CD4-positive, alpha-beta T cell (primary cell): Measurements from ENCODE around the gene STEAP3. TPM values are rescaled to one million over a fixed set of nuclear protein-coding genes. Genes with fewer than 3 reads are reported as not detected.

ENCODE experiments used
- ATAC-seq: fragments of 200-7000 bp; cut with Tn5 transposase; one replicate; pipeline ENCODE4 v1.10.0; 2022; ENCODE audit warnings: mild to moderate bottlenecking; ENCODE audit not compliant: poor library complexity
- CTCF ChIA-PET: fragments of 350-600 bp; sonication (Branson Sonifier 250); formaldehyde crosslinking; loops from one replicate; lab custom pipeline; 2021; ENCODE audit warnings: antibody characterized with exemption, inconsistent platforms; lab: Charles Lee
- POLR2A ChIA-PET: fragments of 350-600 bp; sonication (Branson Sonifier 250); formaldehyde crosslinking; loops from one replicate; lab custom pipeline; 2021; ENCODE audit warnings: antibody characterized with exemption, inconsistent platforms; lab: Charles Lee
- DNase-seq, 14 experiments: peaks; one replicate each; pipeline ENCODE4 v3.0.0-alpha.2; 2013 to 2020; ENCODE audit warnings: mixed read lengths in 2 of 14
- H3K27ac ChIP-seq, 2 donors: one replicate each; pipeline versions ENCODE4 v1.5.1 to v1.7.0; 2013; ENCODE audit warnings: low read length in 2 of 2, low read depth in 1 of 2, mild to moderate bottlenecking in 1 of 2
- H3K27me3 ChIP-seq, 2 experiments: 1 replicate in 1 of 2; 2 replicates in 1 of 2; pipeline versions ENCODE4 v1.6.1 to v1.7.0; 2013; ENCODE audit warnings: low read length in 2 of 2, control low read depth in 1 of 2, mild to moderate bottlenecking in 1 of 2, moderate library complexity in 1 of 2; ENCODE audit not compliant: insufficient read depth in 2 of 2, control insufficient read depth in 1 of 2
- H3K36me3 ChIP-seq: one replicate; pipeline ENCODE4 v1.6.1; 2013; ENCODE audit warnings: low read length, control low read depth; ENCODE audit not compliant: insufficient read depth
- H3K4me1 ChIP-seq: one replicate; pipeline ENCODE4 v1.6.1; 2013; ENCODE audit warnings: low read length, control low read depth; ENCODE audit not compliant: insufficient read depth
- H3K4me3 ChIP-seq: one replicate; pipeline ENCODE4 v1.5.1; 2013; ENCODE audit warnings: mild to moderate bottlenecking, low read length, moderate library complexity
- H3K9me3 ChIP-seq, 2 experiments: 1 replicate in 1 of 2; 2 replicates in 1 of 2; pipeline versions ENCODE4 v1.6.1 to v1.7.0; 2013; ENCODE audit warnings: low read length in 2 of 2, mild to moderate bottlenecking in 2 of 2, control low read depth in 1 of 2, moderate library complexity in 1 of 2; ENCODE audit not compliant: control insufficient read depth in 1 of 2, insufficient read depth in 1 of 2
- H3K27ac Mint-ChIP-seq: one replicate; pipeline ENCODE4 v1.8.0; 2020; ENCODE audit warnings: mixed read lengths
- H3K27me3 Mint-ChIP-seq: one replicate; pipeline ENCODE4 v1.8.0; 2021; ENCODE audit warnings: mixed read lengths
- H3K36me3 Mint-ChIP-seq: one replicate; pipeline ENCODE4 v1.8.0; 2021; ENCODE audit warnings: low read depth, mixed read lengths
- H3K4me1 Mint-ChIP-seq: one replicate; pipeline ENCODE4 v1.8.0; 2021; ENCODE audit warnings: low read depth, mixed read lengths
- H3K4me3 Mint-ChIP-seq: one replicate; pipeline ENCODE4 v1.8.0; 2020; ENCODE audit warnings: mild to moderate bottlenecking, mixed read lengths
- H3K9me3 Mint-ChIP-seq: one replicate; pipeline ENCODE4 v1.8.0; 2020; ENCODE audit warnings: mixed read lengths
- CTCF ChIP-seq: fragments of 200-600 bp; IDR thresholded peaks from one replicate; pipeline ENCODE4 v1.8.0; 2022; ENCODE audit warnings: antibody characterized with exemption, mild to moderate bottlenecking
- intact Hi-C, 2 experiments: fragments of 100-400 bp; cut with DNase I in 1 of 2; cut with micrococcal nuclease in 1 of 2; formaldehyde crosslinking; loops; one replicate each; pipeline versions ENCODE4 v1.15.1 to v1.9.0; 2023 to 2025; cut with DNase I, micrococcal nuclease
- total RNA-seq, 174 experiments: library from RNA in 2 of 174; stranded (reverse) in 2 of 174; gene quantifications; one replicate each; pipeline ENCODE4 v1.2.3 and lab custom pipeline; 2021 to 2026

Gene STEAP3
- total RNA-seq, 2 experiments from 2014 or later: not detected

- H3K27me3 Mint-ChIP-seq: no peaks in the 10 kb centered on the region
- no peaks in the 10 kb centered on the region for H3K36me3 Mint-ChIP-seq
- ChIA-PET POLR2A (no interaction called here), CTCF (no interaction called here)
- DNase-seq (no peak), ATAC-seq (no peak)
- no peaks in the 10 kb centered on the region for H3K9me3 ChIP-seq
- no peaks in the 10 kb centered on the region for H3K4me1 Mint-ChIP-seq
- TF ChIP-seq CTCF: no peak
- H3K27ac Mint-ChIP-seq: no peak overlapping the region
- H3K4me3 ChIP-seq: no peak overlapping the region
- H3K27me3 ChIP-seq: no peaks in the 10 kb centered on the region
- H3K4me3 Mint-ChIP-seq: no peak overlapping the region
- H3K9me3 Mint-ChIP-seq: no peaks in the 10 kb centered on the region
- no peak overlapping the region for H3K27ac ChIP-seq
- no peaks in the 10 kb centered on the region for H3K36me3 ChIP-seq
- intact Hi-C loops: loop anchor here in 1 of 2 experiments (5.0 kb wide), 1 partner anchor 243 kb away; no protein-coding TSS in a partner anchor
- H3K4me1 ChIP-seq: no peaks in the 10 kb centered on the region
These were observed 10.7 kb downstream of the STEAP3 start for GRCh38 chr2:119234021-119235019.

- H3K9me3 ChIP-seq: no peaks in the 10 kb centered on the region
- H3K4me1 Mint-ChIP-seq: no peaks in the 10 kb centered on the region
- H3K27me3 Mint-ChIP-seq: no peaks in the 10 kb centered on the region
- H3K36me3 ChIP-seq: no peaks in the 10 kb centered on the region
- ATAC-seq (no peak), DNase-seq (no peak)
- ChIA-PET POLR2A (no interaction called here), CTCF (no interaction called here)
- TF ChIP-seq CTCF: no peak
- no peak overlapping the region for H3K27ac Mint-ChIP-seq
- intact Hi-C loops: no loop called here
- H3K4me3 Mint-ChIP-seq: no peak overlapping the region
- no peak overlapping the region for H3K27ac ChIP-seq
- no peak overlapping the region for H3K4me3 ChIP-seq
- no peaks in the 10 kb centered on the region for H3K4me1 ChIP-seq
- H3K27me3 ChIP-seq: no peaks in the 10 kb centered on the region
- H3K36me3 Mint-ChIP-seq: no peaks in the 10 kb centered on the region
- no peaks in the 10 kb centered on the region for H3K9me3 Mint-ChIP-seq
These were observed 13.2 kb downstream of the STEAP3 start for GRCh38 chr2:119236796-119237195.

GRCh38 chr2:119240311-119241204 is 16.9 kb downstream of the STEAP3 start:
- ChIA-PET CTCF (no interaction called here), POLR2A (interaction anchor here (0.6 kb wide), 1 partner anchor 215 kb away, joined by 4 read pairs; no protein-coding TSS in a partner anchor)
- H3K4me3 ChIP-seq: no peak overlapping the region
- H3K27ac ChIP-seq: no peak overlapping the region
- no peaks in the 10 kb centered on the region for H3K4me1 Mint-ChIP-seq
- ATAC-seq (no peak), DNase-seq (no peak)
- intact Hi-C loops: no loop called here
- H3K4me1 ChIP-seq: no peaks in the 10 kb centered on the region
- no peak for TF ChIP-seq CTCF
- no peaks in the 10 kb centered on the region for H3K27me3 Mint-ChIP-seq
- H3K36me3 Mint-ChIP-seq: no peaks in the 10 kb centered on the region
- no peaks in the 10 kb centered on the region for H3K27me3 ChIP-seq
- no peaks in the 10 kb centered on the region for H3K36me3 ChIP-seq
- no peaks in the 10 kb centered on the region for H3K9me3 Mint-ChIP-seq
- H3K4me3 Mint-ChIP-seq: no peak overlapping the region
- peaks cover 0 to 3% of the 10 kb centered on the region in 2 experiments for H3K9me3 ChIP-seq
- no peak overlapping the region for H3K27ac Mint-ChIP-seq
